GM21576 (cell line): ENCODE measurements around the gene ELK4.

Source experiments
- ATAC-seq: cut with Tn5 transposase; IDR thresholded peaks from one replicate; pipeline ENCODE4 v1.9.1; 2021; ENCODE audit warnings: mild to moderate bottlenecking, moderate library complexity; ENCODE audit not compliant: unreplicated experiment

ELK4 gene

GRCh38 chr1:205598841-205599668 lies 32.8 kb downstream of the ELK4 start:
- ATAC-seq: no peak

- no peak for ATAC-seq
Measured at GRCh38 chr1:205597691-205598314, 34.0 kb downstream of the ELK4 start.

- ATAC-seq: no peak
Measured at GRCh38 chr1:205596876-205597275, 34.9 kb downstream of the ELK4 start.

GRCh38 chr1:205595861-205596260 lies 36.0 kb downstream of the ELK4 start:
- no peak for ATAC-seq

GRCh38 chr1:205595435-205595834 lies 36.4 kb downstream of the ELK4 start:
- ATAC-seq: no peak

- no peak for ATAC-seq
Measured at GRCh38 chr1:205594846-205595245, 37.0 kb downstream of the ELK4 start.

GRCh38 chr1:205593967-205594366 lies 37.8 kb downstream of the ELK4 start:
- ATAC-seq: no peak

GRCh38 chr1:205593532-205593931 lies 38.3 kb downstream of the ELK4 start:
- peak; percentile 37 for ATAC-seq

GRCh38 chr1:205592443-205593003 lies 39.3 kb downstream of the ELK4 start:
- ATAC-seq: no peak

GRCh38 chr1:205591522-205592351 lies 40.1 kb downstream of the ELK4 start:
- ATAC-seq: peak; percentile 48

- no peak for ATAC-seq
Measured at GRCh38 chr1:205590777-205591513, 40.9 kb downstream of the ELK4 start.

GRCh38 chr1:205590457-205590768 lies 41.4 kb downstream of the ELK4 start:
- ATAC-seq: no peak

- no peak for ATAC-seq
Measured at GRCh38 chr1:205589618-205590456, 42.0 kb downstream of the ELK4 start.

GRCh38 chr1:205589046-205589445 lies 42.8 kb downstream of the ELK4 start:
- ATAC-seq: no peak

- no peak for ATAC-seq
Measured at GRCh38 chr1:205588636-205589035, 43.2 kb downstream of the ELK4 start.

- ATAC-seq: no peak
Measured at GRCh38 chr1:205587581-205587980, 44.2 kb downstream of the ELK4 start.

- ATAC-seq: no peak
Measured at GRCh38 chr1:205585835-205586785, 45.7 kb downstream of the ELK4 start.

GRCh38 chr1:205585169-205585834 lies 46.5 kb downstream of the ELK4 start:
- ATAC-seq: no peak
